Measurements from ENCODE around the gene ATP2B2.

- no peak for TF ChIP-seq POLR2A (IDR thresholded peaks at IDR 0.05)
- TF ChIP-seq CTCF (IDR thresholded peaks at IDR 0.05), result no peak
Measured at GRCh38 chr3:10444110-10444429, 61.3 kb downstream of the ATP2B2 start.

Data from transverse colon (tissue), 3 donors.